GM12878 (cell line): Measurements from ENCODE around the gene FHOD3. TPM values are rescaled to one million over a fixed set of nuclear protein-coding genes. Genes with fewer than 3 reads are reported as not detected.

Experiments used
- ATAC-seq: fragments of 200-7000 bp; cut with Tn5 transposase; 3 replicates; pipeline ENCODE4 v1.9.1; 2020; ENCODE audit warnings: mild to moderate bottlenecking, moderate library complexity
- BruUV-seq: library from RNA; stranded (reverse); fragments of 400-500 nt; replicated peaks from 2 replicates; lab custom pipeline; 2021; lab: Mats Ljungman, UMichigan
- CTCF ChIA-PET: fragments of 300-600 bp; sonication (Branson Sonifier 250); formaldehyde crosslinking; extraction: SDS; loops from one replicate; lab custom pipeline; 2021; ENCODE audit warnings: inconsistent platforms; lab: Yijun Ruan, JAX
- POLR2A ChIA-PET: fragments of 350-600 bp; formaldehyde crosslinking; extraction: SDS; loops from one replicate; lab custom pipeline; 2021; ENCODE audit warnings: inconsistent platforms; lab: Charles Lee
- RAD21 ChIA-PET: fragments of 300-600 bp; sonication (Branson Sonifier 250); formaldehyde crosslinking; loops from one replicate; lab custom pipeline; 2023; ENCODE audit warnings: antibody characterized with exemption; ENCODE audit not compliant: unreplicated experiment; lab: Charles Lee
- SMC1A ChIA-PET: fragments of 300-600 bp; sonication (Branson Sonifier 250); formaldehyde crosslinking; loops from one replicate; lab custom pipeline; 2023; ENCODE audit not compliant: unreplicated experiment, uncharacterized antibody; lab: Charles Lee
- DNase-seq: peaks from one replicate; pipeline ENCODE4 v3.0.0-alpha.2; 2011; ENCODE audit warnings: low read depth, low spot score
- FAIRE-seq: peaks from 3 replicates; lab custom pipeline; 2011; peaks lifted over from hg19 to GRCh38; lab: Jason Lieb, UNC
- H2AFZ ChIP-seq: 2 replicates; pipeline ENCODE4 v1.6.0; 2011; ENCODE audit warnings: low read depth, low read length, control low read depth; ENCODE audit not compliant: control insufficient read depth
- H3K27ac ChIP-seq: 2 replicates; pipeline ENCODE4 v1.5.1; 2011; ENCODE audit warnings: control low read depth; ENCODE audit not compliant: control insufficient read depth, insufficient read depth
- H3K27me3 ChIP-seq, 2 experiments: replicated peaks in 1 of 2; 2 replicates each; pipeline versions ENCODE4 v1.6.0 to v1.6.1; 2011; ENCODE audit warnings: low read length in 1 of 2; ENCODE audit not compliant: control insufficient read depth in 2 of 2, insufficient read depth in 2 of 2
- H3K36me3 ChIP-seq, 2 experiments: 2 replicates each; pipeline ENCODE4 v1.5.1; 2011; ENCODE audit warnings: low read length in 1 of 2; ENCODE audit not compliant: control insufficient read depth in 2 of 2, insufficient read depth in 2 of 2
- H3K4me1 ChIP-seq: 2 replicates; pipeline ENCODE4 v1.6.1; 2011; ENCODE audit warnings: mild to moderate bottlenecking, low read length, moderate library complexity, mixed read lengths; ENCODE audit not compliant: control insufficient read depth, insufficient read depth
- H3K4me2 ChIP-seq: 2 replicates; pipeline ENCODE4 v1.6.0; 2011; ENCODE audit warnings: control low read depth; ENCODE audit not compliant: control insufficient read depth, insufficient read depth
- H3K4me3 ChIP-seq: fragments of 200-600 bp; sonication (generic); 2 replicates; pipeline ENCODE4 v1.5.1; 2016
- H3K79me2 ChIP-seq: 2 replicates; pipeline ENCODE4 v1.6.0; 2011; ENCODE audit warnings: low read length; ENCODE audit not compliant: control insufficient read depth, insufficient read depth
- H3K9ac ChIP-seq: 2 replicates; pipeline ENCODE4 v1.8.0; 2011; ENCODE audit warnings: low read length, control low read depth, mixed read lengths; ENCODE audit not compliant: control insufficient read depth, insufficient read depth
- H3K9me3 ChIP-seq: replicated peaks from 3 replicates; pipeline ENCODE4 v1.5.1; 2011; ENCODE audit warnings: mild to moderate bottlenecking, low read length; ENCODE audit not compliant: control insufficient read depth, insufficient read depth
- H4K20me1 ChIP-seq: 2 replicates; pipeline ENCODE4 v1.6.0; 2011; ENCODE audit not compliant: control insufficient read depth, insufficient read depth
- BHLHE40 ChIP-seq, 2 experiments: fragments of 450-650 bp in 1 of 2; IDR thresholded peaks; 2 replicates each; pipeline ENCODE4 v1.6.1; 2011 to 2017; ENCODE audit warnings: low read depth in 2 of 2, borderline replicate concordance in 1 of 2, improper control_type of control experiment in 1 of 2, low read length in 1 of 2, mild to moderate bottlenecking in 1 of 2
- DPF2 ChIP-seq: fragments of 450-650 bp; IDR thresholded peaks from 2 replicates; pipeline ENCODE4 v1.6.1; 2017; ENCODE audit warnings: mild to moderate bottlenecking
- HDAC2 ChIP-seq: fragments of 200-600 bp; sonication (generic); IDR thresholded peaks from 2 replicates; pipeline ENCODE4 v1.6.1; 2017
- HDGF ChIP-seq: fragments of 450-650 bp; IDR thresholded peaks from 2 replicates; pipeline ENCODE4 v1.6.1; 2016; ENCODE audit warnings: antibody characterized with exemption
- MXI1 ChIP-seq: fragments of 150-350 bp; IDR thresholded peaks from 2 replicates; pipeline ENCODE4 v1.6.1; 2011; ENCODE audit warnings: low read depth, mild to moderate bottlenecking, inconsistent platforms, low read length, improper control_type of control experiment
- NFXL1 ChIP-seq: fragments of 450-650 bp; IDR thresholded peaks from 2 replicates; pipeline ENCODE4 v1.6.1; 2017; ENCODE audit warnings: antibody characterized with exemption, mild to moderate bottlenecking, borderline replicate concordance
- NFYA ChIP-seq: IDR thresholded peaks from 2 replicates; pipeline ENCODE4 v1.6.1; 2011; ENCODE audit warnings: low read depth, mild to moderate bottlenecking, low read length, improper control_type of control experiment, borderline replicate concordance
- RAD21 ChIP-seq: IDR thresholded peaks from 2 replicates; pipeline ENCODE4 v1.6.1; 2011; ENCODE audit warnings: mild to moderate bottlenecking, low read depth, low read length, moderate library complexity; ENCODE audit not compliant: insufficient read depth
- RAD51 ChIP-seq: fragments of 450-650 bp; IDR thresholded peaks from 2 replicates; pipeline ENCODE4 v1.6.1; 2016; ENCODE audit warnings: moderate library complexity, mild to moderate bottlenecking, inconsistent platforms
- RUNX3 ChIP-seq: IDR thresholded peaks from 2 replicates; pipeline ENCODE4 v1.6.1; 2012; ENCODE audit warnings: low read length, inconsistent platforms
- SMC3 ChIP-seq: IDR thresholded peaks from 2 replicates; pipeline ENCODE4 v1.6.1; 2011; ENCODE audit warnings: low read length, improper control_type of control experiment, borderline replicate concordance
- SP1 ChIP-seq: IDR thresholded peaks from one replicate; pipeline ENCODE4 v1.6.1; 2011; ENCODE audit warnings: low read depth, low read length
- YY1 ChIP-seq: IDR thresholded peaks from 2 replicates; pipeline ENCODE4 v1.6.1; 2011; ENCODE audit warnings: low read depth, mild to moderate bottlenecking, low read length
- ZBED1 ChIP-seq: IDR thresholded peaks from 2 replicates; pipeline ENCODE4 v1.6.1; 2016; ENCODE audit warnings: borderline replicate concordance
- ZNF24 ChIP-seq: fragments of 450-650 bp; IDR thresholded peaks from 2 replicates; pipeline ENCODE4 v1.6.1; 2017; ENCODE audit warnings: antibody characterized with exemption, mild to moderate bottlenecking
- ZZZ3 ChIP-seq: IDR thresholded peaks from 2 replicates; pipeline ENCODE4 v1.6.1; 2011; ENCODE audit warnings: low read depth; ENCODE audit not compliant: control insufficient read depth, insufficient read length
- WGBS: methylation state at CpG from one replicate; pipeline ENCODE4 v1.1.6; 2016; ENCODE audit warnings: low lambda C conversion rate; ENCODE audit not compliant: insufficient replicate concordance, insufficient coverage; ENCODE audit errors: missing lambda C conversion rate; 5-methylcytosine and 5-hydroxymethylcytosine counted together
- in situ Hi-C: fragments of 300-500 bp; cut with MboI; formaldehyde crosslinking; loops from 9 replicates; pipeline ENCODE4 v1.14.3; 2018; ENCODE audit warnings: mixed read lengths
- intact Hi-C: fragments of 100-400 bp; cut with micrococcal nuclease; formaldehyde crosslinking; loops from one replicate; pipeline ENCODE4 v1.14.2; 2022; ENCODE audit not compliant: unreplicated experiment
- polyA plus RNA-seq, 11 experiments: library from polyadenylated mRNA; depleted of rRNA in 4 of 11; unstranded in 6 of 11; stranded (reverse) in 5 of 11; fragments of >200 nt; fragmentation: Nextera tagmentation in 4 of 11; fragmentation: Illumina TruSeq in 1 of 11; extraction: Ambion mirVana in 4 of 11; extraction: Trizol in 1 of 11; gene quantifications; 1 replicate in 1 of 11; 2 replicates in 10 of 11; pipeline versions ENCODE4 v1.2.1 to v1.2.3, GENCODE V29; 2011 to 2016; ENCODE audit warnings: inconsistent platforms in 2 of 11, missing spikeins in 2 of 11, low read depth in 1 of 11
- total RNA-seq, 4 experiments: library from RNA; depleted of rRNA in 3 of 4; stranded (reverse); fragments of >200 nt in 3 of 4; fragmentation: Illumina TruSeq in 1 of 4; extraction: Trizol in 1 of 4; gene quantifications; 2 replicates each; pipeline versions ENCODE4 v1.2.1 to v1.2.3, GENCODE V29; 2013 to 2021
- TF ChIP-seq, protein P1 (sequence below): fragments of 450-650 bp; formaldehyde crosslinking; IDR thresholded peaks from 2 replicates; pipeline ENCODE4 v1.4.0; 2020; ENCODE audit warnings: mild to moderate bottlenecking, moderate library complexity
- TF ChIP-seq, protein P2 (sequence below): fragments of 450-650 bp; IDR thresholded peaks from 2 replicates; pipeline ENCODE4 v1.6.1; 2017; ENCODE audit warnings: antibody characterized with exemption, mild to moderate bottlenecking, moderate library complexity
- TF ChIP-seq, protein P3 (sequence below): IDR thresholded peaks from 2 replicates; pipeline ENCODE4 v1.6.1; 2011; ENCODE audit warnings: low read depth, mild to moderate bottlenecking, low read length, moderate library complexity, borderline replicate concordance; ENCODE audit errors: extremely low read depth

The FHOD3 gene
- total and polyA plus RNA-seq, 10 of the 15 experiments (the other 5 are each of a cell fraction or from before 2014, with no cell fraction given): 0.77 to 26.7 (median 10.4) TPM

DNA sequence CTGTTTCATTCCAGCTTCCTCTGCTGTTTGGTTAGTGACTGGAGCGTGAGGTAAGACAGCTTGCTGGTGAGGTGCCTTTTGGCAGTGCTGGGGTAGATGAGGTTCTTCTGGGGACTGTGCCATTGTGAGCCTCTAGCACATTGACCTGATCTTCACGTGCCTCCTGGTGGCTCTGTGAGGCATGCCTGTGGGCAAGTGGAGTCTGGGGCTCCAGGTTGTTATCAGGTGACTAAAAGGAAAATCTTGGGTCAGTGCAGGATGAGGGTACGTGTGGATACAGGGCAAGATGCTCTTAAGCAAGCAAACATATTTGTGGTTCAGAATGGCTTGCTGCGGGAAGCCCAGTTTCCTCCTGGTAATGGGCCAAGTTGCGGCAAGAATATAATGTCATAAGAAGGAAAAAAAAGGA is 75.4 kb downstream of the FHOD3 start:
- no TSS peak for BruUV-seq
- Histone ChIP-seq H3K27ac (no peak overlapping the region), H4K20me1 (no peaks in the 10 kb centered on the region), H3K4me1 (no peaks in the 10 kb centered on the region; the same call in 1 of the 2 replicates), H3K4me2 (no peak overlapping the region), H3K9ac (no peak overlapping the region), H3K9me3 (no peaks in the 10 kb centered on the region; the same call in 2 of the 3 replicates), H3K36me3 (no peaks in the 10 kb centered on the region), H3K27me3 (no peaks in the 10 kb centered on the region), H2AFZ (no peak overlapping the region), H3K4me3 (no peak overlapping the region), H3K79me2 (no peaks in the 10 kb centered on the region; the same call in 1 of the 2 replicates)
- ChIA-PET RAD21 (interaction anchor here (0.8 to 13.5 kb wide), 7 partner anchors 8 to 73 kb away, joined by 3 to 203 read pairs (median 4); partner anchors contain the start of gene FHOD3), POLR2A (interaction anchor here (1.6 to 1.8 kb wide), 2 partner anchors 9 to 13 kb away, joined by 4 to 5 read pairs; no protein-coding TSS in a partner anchor), CTCF (interaction anchor here (0.8 to 2.7 kb wide), 3 partner anchors 39 to 69 kb away, joined by 4 to 10 read pairs (median 5); no protein-coding TSS in a partner anchor), SMC1A (interaction anchor here (1.1 to 50.9 kb wide), 6 partner anchors 7 to 239 kb away, joined by 3 to 1180 read pairs (median 22); no protein-coding TSS in a partner anchor)
- WGBS: 40% methylated on average over 5 of the region's 5 CpGs
- intact Hi-C loops: no loop called here
- ATAC-seq (peak; percentile 57), DNase-seq (no peak), FAIRE-seq (no peak)
- in situ Hi-C loops: no loop called here
- no peak for TF ChIP-seq RUNX3
- no peak for TF ChIP-seq DPF2
- no peak for TF ChIP-seq ZZZ3
- no peak for TF ChIP-seq RAD51
- TF ChIP-seq, protein P1, sequence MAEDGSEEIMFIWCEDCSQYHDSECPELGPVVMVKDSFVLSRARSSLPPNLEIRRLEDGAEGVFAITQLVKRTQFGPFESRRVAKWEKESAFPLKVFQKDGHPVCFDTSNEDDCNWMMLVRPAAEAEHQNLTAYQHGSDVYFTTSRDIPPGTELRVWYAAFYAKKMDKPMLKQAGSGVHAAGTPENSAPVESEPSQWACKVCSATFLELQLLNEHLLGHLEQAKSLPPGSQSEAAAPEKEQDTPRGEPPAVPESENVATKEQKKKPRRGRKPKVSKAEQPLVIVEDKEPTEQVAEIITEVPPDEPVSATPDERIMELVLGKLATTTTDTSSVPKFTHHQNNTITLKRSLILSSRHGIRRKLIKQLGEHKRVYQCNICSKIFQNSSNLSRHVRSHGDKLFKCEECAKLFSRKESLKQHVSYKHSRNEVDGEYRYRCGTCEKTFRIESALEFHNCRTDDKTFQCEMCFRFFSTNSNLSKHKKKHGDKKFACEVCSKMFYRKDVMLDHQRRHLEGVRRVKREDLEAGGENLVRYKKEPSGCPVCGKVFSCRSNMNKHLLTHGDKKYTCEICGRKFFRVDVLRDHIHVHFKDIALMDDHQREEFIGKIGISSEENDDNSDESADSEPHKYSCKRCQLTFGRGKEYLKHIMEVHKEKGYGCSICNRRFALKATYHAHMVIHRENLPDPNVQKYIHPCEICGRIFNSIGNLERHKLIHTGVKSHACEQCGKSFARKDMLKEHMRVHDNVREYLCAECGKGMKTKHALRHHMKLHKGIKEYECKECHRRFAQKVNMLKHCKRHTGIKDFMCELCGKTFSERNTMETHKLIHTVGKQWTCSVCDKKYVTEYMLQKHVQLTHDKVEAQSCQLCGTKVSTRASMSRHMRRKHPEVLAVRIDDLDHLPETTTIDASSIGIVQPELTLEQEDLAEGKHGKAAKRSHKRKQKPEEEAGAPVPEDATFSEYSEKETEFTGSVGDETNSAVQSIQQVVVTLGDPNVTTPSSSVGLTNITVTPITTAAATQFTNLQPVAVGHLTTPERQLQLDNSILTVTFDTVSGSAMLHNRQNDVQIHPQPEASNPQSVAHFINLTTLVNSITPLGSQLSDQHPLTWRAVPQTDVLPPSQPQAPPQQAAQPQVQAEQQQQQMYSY (CRISPR knock-in tag): no peak
- TF ChIP-seq YY1: 0 out of 2 replicates have a peak, but pooled peaks have one; percentile 24
- TF ChIP-seq HDGF: 0 out of 2 replicates have a peak, but pooled peaks have one; percentile 33
- TF ChIP-seq, protein P2, sequence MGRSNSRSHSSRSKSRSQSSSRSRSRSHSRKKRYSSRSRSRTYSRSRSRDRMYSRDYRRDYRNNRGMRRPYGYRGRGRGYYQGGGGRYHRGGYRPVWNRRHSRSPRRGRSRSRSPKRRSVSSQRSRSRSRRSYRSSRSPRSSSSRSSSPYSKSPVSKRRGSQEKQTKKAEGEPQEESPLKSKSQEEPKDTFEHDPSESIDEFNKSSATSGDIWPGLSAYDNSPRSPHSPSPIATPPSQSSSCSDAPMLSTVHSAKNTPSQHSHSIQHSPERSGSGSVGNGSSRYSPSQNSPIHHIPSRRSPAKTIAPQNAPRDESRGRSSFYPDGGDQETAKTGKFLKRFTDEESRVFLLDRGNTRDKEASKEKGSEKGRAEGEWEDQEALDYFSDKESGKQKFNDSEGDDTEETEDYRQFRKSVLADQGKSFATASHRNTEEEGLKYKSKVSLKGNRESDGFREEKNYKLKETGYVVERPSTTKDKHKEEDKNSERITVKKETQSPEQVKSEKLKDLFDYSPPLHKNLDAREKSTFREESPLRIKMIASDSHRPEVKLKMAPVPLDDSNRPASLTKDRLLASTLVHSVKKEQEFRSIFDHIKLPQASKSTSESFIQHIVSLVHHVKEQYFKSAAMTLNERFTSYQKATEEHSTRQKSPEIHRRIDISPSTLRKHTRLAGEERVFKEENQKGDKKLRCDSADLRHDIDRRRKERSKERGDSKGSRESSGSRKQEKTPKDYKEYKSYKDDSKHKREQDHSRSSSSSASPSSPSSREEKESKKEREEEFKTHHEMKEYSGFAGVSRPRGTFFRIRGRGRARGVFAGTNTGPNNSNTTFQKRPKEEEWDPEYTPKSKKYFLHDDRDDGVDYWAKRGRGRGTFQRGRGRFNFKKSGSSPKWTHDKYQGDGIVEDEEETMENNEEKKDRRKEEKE: no peak
- TF ChIP-seq BHLHE40 (IDR thresholded peaks at IDR 0.05; ENCODE audit: borderline replicate concordance in 1 of 2, low read depth in 2 of 2, low read length in 1 of 2): peak in 1 of 2 experiments; percentile 61; a peak in 2 of 4 replicates
- no peak for TF ChIP-seq NFYA
- peak; percentile 53; the same call in 1 of the 2 replicates for TF ChIP-seq RAD21
- TF ChIP-seq HDAC2: no peak
- TF ChIP-seq MXI1: no peak
- TF ChIP-seq SP1: no peak
- TF ChIP-seq SMC3: peak; percentile 20; the same call in 1 of the 2 replicates
- no peak for TF ChIP-seq ZNF24
- no peak for TF ChIP-seq ZBED1
- TF ChIP-seq NFXL1: no peak
- TF ChIP-seq, protein P3, sequence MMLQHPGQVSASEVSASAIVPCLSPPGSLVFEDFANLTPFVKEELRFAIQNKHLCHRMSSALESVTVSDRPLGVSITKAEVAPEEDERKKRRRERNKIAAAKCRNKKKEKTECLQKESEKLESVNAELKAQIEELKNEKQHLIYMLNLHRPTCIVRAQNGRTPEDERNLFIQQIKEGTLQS: no peak
